Measurements from ENCODE around the gene TBC1D9B. TPM values are rescaled to one million over a fixed set of nuclear protein-coding genes. Genes with fewer than 3 reads are reported as not detected.

The TBC1D9B gene
- total RNA-seq, 2 experiments from 2014 or later, result 92.4 to 94.6 TPM

- Mint-ChIP-seq H3K27me3 (no peaks in the 10 kb centered on the region), H3K36me3 (ENCODE audit: low read depth) (peaks cover 36% of the 10 kb centered on the region), H3K4me3 (no peak overlapping the region), H3K9me3 (peaks cover 3% of the 10 kb centered on the region), H3K4me1 (ENCODE audit: low read depth) (peaks cover 19% of the 10 kb centered on the region), H3K27ac (peak overlapping the region; percentile 57)
- no peak for TF ChIP-seq CTCF (IDR thresholded peaks at IDR 0.05)
- POLR2A ChIA-PET, result no interaction called here
- CTCF ChIA-PET, result interaction anchor here (1.0 kb wide), 1 partner anchor 39 kb away, joined by 3 read pairs; no protein-coding TSS in a partner anchor
- ATAC-seq, result no peak
- intact Hi-C loops (cut with micrococcal nuclease), result no loop called here
- no peak for DNase-seq
These were observed 66.9 kb downstream of the TBC1D9B start for GRCh38 chr5:179840766-179841165.

- CTCF ChIA-PET, result interaction anchor here (1.0 kb wide), 1 partner anchor 38 kb away, joined by 3 read pairs; no protein-coding TSS in a partner anchor
- POLR2A ChIA-PET, result interaction anchor here (0.7 kb wide), 1 partner anchor 35 kb away, joined by 3 read pairs; no protein-coding TSS in a partner anchor
- Mint-ChIP-seq H3K36me3 (ENCODE audit: low read depth) (peaks cover 37% of the 10 kb centered on the region), H3K27me3 (no peaks in the 10 kb centered on the region), H3K4me3 (no peak overlapping the region), H3K9me3 (peaks cover 3% of the 10 kb centered on the region), H3K4me1 (ENCODE audit: low read depth) (peaks cover 21% of the 10 kb centered on the region), H3K27ac (peak overlapping the region; percentile 12)
- no peak for DNase-seq
- TF ChIP-seq CTCF (IDR thresholded peaks at IDR 0.05), result no peak
- intact Hi-C loops (cut with micrococcal nuclease), result no loop called here
- ATAC-seq, result no peak
These were observed 67.4 kb downstream of the TBC1D9B start for GRCh38 chr5:179840321-179840720.

- DNase-seq (no peak), ATAC-seq (no peak)
- H3K4me1 Mint-ChIP-seq (ENCODE audit: low read depth), result peaks cover 21% of the 10 kb centered on the region
- peaks cover 33% of the 10 kb centered on the region for H3K36me3 Mint-ChIP-seq (ENCODE audit: low read depth)
- no peak overlapping the region for H3K27ac Mint-ChIP-seq
- H3K9me3 Mint-ChIP-seq, result no peaks in the 10 kb centered on the region
- no peak overlapping the region for H3K4me3 Mint-ChIP-seq
- TF ChIP-seq CTCF (IDR thresholded peaks at IDR 0.05), result no peak
- intact Hi-C loops (cut with micrococcal nuclease), result no loop called here
- POLR2A ChIA-PET, result interaction anchor here (0.7 kb wide), 1 partner anchor 34 kb away, joined by 3 read pairs; no protein-coding TSS in a partner anchor
- CTCF ChIA-PET, result no interaction called here
- H3K27me3 Mint-ChIP-seq, result no peaks in the 10 kb centered on the region
These were observed 68.1 kb downstream of the TBC1D9B start for GRCh38 chr5:179839328-179840256.

GRCh38 chr5:179837076-179838011, 70.4 kb downstream of the TBC1D9B start:
- no peaks in the 10 kb centered on the region for H3K27me3 Mint-ChIP-seq
- DNase-seq (no peak), ATAC-seq (no peak)
- peak overlapping the region; percentile 90 for H3K27ac Mint-ChIP-seq
- H3K9me3 Mint-ChIP-seq, result no peaks in the 10 kb centered on the region
- intact Hi-C loops (cut with micrococcal nuclease), result no loop called here
- H3K36me3 Mint-ChIP-seq (ENCODE audit: low read depth), result peaks cover 46% of the 10 kb centered on the region
- no peak overlapping the region for H3K4me3 Mint-ChIP-seq
- CTCF ChIA-PET, result interaction anchor here (0.7 to 2.9 kb wide), 9 partner anchors 9 to 74 kb away, joined by 3 to 11 read pairs (median 3); no protein-coding TSS in a partner anchor
- peaks cover 21% of the 10 kb centered on the region for H3K4me1 Mint-ChIP-seq (ENCODE audit: low read depth)
- no peak for TF ChIP-seq CTCF (IDR thresholded peaks at IDR 0.05)
- POLR2A ChIA-PET, result interaction anchor here (0.7 to 1.8 kb wide), 6 partner anchors 8 to 36 kb away, joined by 3 to 9 read pairs (median 4); partner anchors contain the start of gene MRNIP
